Neutrophil (primary cell): ENCODE measurements around the gene GGNBP2.
"Not testable (repeated sequence)": the region's sequence is repeated elsewhere in the genome, so short reads cannot be mapped to it uniquely, and the experiment has no call there.

ENCODE experiments used
- H3K27ac ChIP-seq: fragments of 200-600 bp; sonication (generic); 2 replicates; pipeline ENCODE4 v1.5.1; 2016; ENCODE audit warnings: mild to moderate bottlenecking, moderate library complexity
- H3K27me3 ChIP-seq: fragments of 200-600 bp; sonication (generic); 2 replicates; pipeline ENCODE4 v1.6.0; 2016; ENCODE audit warnings: mild to moderate bottlenecking
- H3K36me3 ChIP-seq: fragments of 200-600 bp; sonication (generic); 2 replicates; pipeline ENCODE4 v1.5.1; 2017
- H3K4me1 ChIP-seq, 2 experiments: fragments of 200-600 bp in 1 of 2; sonication (generic) in 1 of 2; 1 replicate in 1 of 2; 2 replicates in 1 of 2; pipeline versions ENCODE4 v1.5.1 to v1.6.1; 2013 to 2016; ENCODE audit warnings: low read depth in 1 of 2, low read length in 1 of 2, mild to moderate bottlenecking in 1 of 2, moderate library complexity in 1 of 2; ENCODE audit not compliant: control insufficient read depth in 1 of 2, insufficient read depth in 1 of 2
- H3K4me3 ChIP-seq, 2 experiments: fragments of 200-600 bp in 1 of 2; sonication (generic) in 1 of 2; 1 replicate in 1 of 2; 2 replicates in 1 of 2; pipeline ENCODE4 v1.5.1; 2013 to 2016; ENCODE audit warnings: low read depth in 1 of 2, low read length in 1 of 2, mild to moderate bottlenecking in 1 of 2, moderate library complexity in 1 of 2
- H3K9me3 ChIP-seq: fragments of 200-600 bp; sonication (generic); 2 replicates; pipeline ENCODE4 v1.5.1; 2016
- CTCF ChIP-seq: fragments of 200-600 bp; sonication (generic); IDR thresholded peaks from 2 replicates; pipeline ENCODE4 v1.5.1; 2016; ENCODE audit warnings: antibody characterized with exemption

Gene GGNBP2

GRCh38 chr17:36505171-36505570, 39.5 kb upstream of the GGNBP2 start:
- H3K9me3 ChIP-seq: no peaks in the 10 kb centered on the region
- H3K27ac ChIP-seq: no peak overlapping the region
- H3K36me3 ChIP-seq: peaks cover 90% of the 10 kb centered on the region
- no peak overlapping the region for H3K4me3 ChIP-seq
- no peak for TF ChIP-seq CTCF
- no peaks in the 10 kb centered on the region for H3K4me1 ChIP-seq
- no peaks in the 10 kb centered on the region for H3K27me3 ChIP-seq

GRCh38 chr17:36506249-36506826, 38.4 kb upstream of the GGNBP2 start:
- Histone ChIP-seq H3K27ac (no peak overlapping the region), H3K4me3 (no peak overlapping the region), H3K36me3 (peaks cover 92% of the 10 kb centered on the region), H3K27me3 (no peaks in the 10 kb centered on the region), H3K4me1 (no peaks in the 10 kb centered on the region), H3K9me3 (no peaks in the 10 kb centered on the region)
- no peak for TF ChIP-seq CTCF

- no peak overlapping the region for H3K27ac ChIP-seq
- H3K27me3 ChIP-seq: no peaks in the 10 kb centered on the region
- no peaks in the 10 kb centered on the region for H3K9me3 ChIP-seq
- no peaks in the 10 kb centered on the region for H3K4me1 ChIP-seq
- peaks cover 90% of the 10 kb centered on the region for H3K36me3 ChIP-seq
- no peak for TF ChIP-seq CTCF
- no peak overlapping the region for H3K4me3 ChIP-seq
These were observed 37.9 kb upstream of the GGNBP2 start for GRCh38 chr17:36506831-36507230.

GRCh38 chr17:36507266-36507665, 37.5 kb upstream of the GGNBP2 start:
- Histone ChIP-seq H3K27ac (no peak overlapping the region), H3K4me1 (no peaks in the 10 kb centered on the region), H3K9me3 (no peaks in the 10 kb centered on the region), H3K36me3 (peaks cover 87% of the 10 kb centered on the region), H3K4me3 (no peak overlapping the region), H3K27me3 (no peaks in the 10 kb centered on the region)
- TF ChIP-seq CTCF: no peak

GRCh38 chr17:36508439-36508838, 36.3 kb upstream of the GGNBP2 start:
- not testable (repeated sequence) for H3K27ac ChIP-seq, H3K4me3 ChIP-seq, H3K9me3 ChIP-seq, H3K27me3 ChIP-seq, H3K4me1 ChIP-seq
- H3K36me3 ChIP-seq: peaks cover 87% of the 10 kb centered on the region

GRCh38 chr17:36509272-36509985, 35.3 kb upstream of the GGNBP2 start:
- Histone ChIP-seq H3K9me3 (no peaks in the 10 kb centered on the region), H3K27me3 (no peaks in the 10 kb centered on the region), H3K4me3 (no peak overlapping the region), H3K27ac (no peak overlapping the region), H3K4me1 (no peaks in the 10 kb centered on the region), H3K36me3 (peaks cover 84% of the 10 kb centered on the region)
- TF ChIP-seq CTCF: no peak
